ENCODE results near the gene RPS19BP1.

Gene RPS19BP1

GRCh38 chr22:39532215-39533073 is at the start of gene RPS19BP1:
RPS19BP1 (minus strand) TSS chr22:39532748; CDS start chr22:39532738, 10 bp downstream.
- Mint-ChIP-seq H3K4me1 (peaks cover 45 to 57% of the 10 kb centered on the region in 2 donors), H3K27me3 (no peaks in the 10 kb centered on the region), H3K36me3 (peaks cover 26 to 47% of the 10 kb centered on the region in 2 donors), H3K9me3 (no peaks in the 10 kb centered on the region), H3K4me3 (peak within 1 kb of the TSS; percentile 92 to 93), H3K27ac (peak within 1 kb of the TSS; percentile 98)
- ATAC-seq (replicated peaks) (peak; percentile 85 to 89), DNase-seq (peak; percentile 99)

- DNase-seq: no peak
- peaks cover 59 to 66% of the 10 kb centered on the region in 2 donors for H3K27me3 Mint-ChIP-seq
- H3K9me3 Mint-ChIP-seq: peaks cover 7 to 9% of the 10 kb centered on the region in 2 donors
- no peaks in the 10 kb centered on the region for H3K36me3 Mint-ChIP-seq
- no peak overlapping the region for H3K27ac Mint-ChIP-seq
- no peak overlapping the region for H3K4me3 Mint-ChIP-seq
- no peak for ATAC-seq (replicated peaks)
- H3K4me1 Mint-ChIP-seq: peaks cover 5 to 6% of the 10 kb centered on the region in 2 donors
Observed at GRCh38 chr22:39581303-39581702, 48.8 kb upstream of the RPS19BP1 start.

GRCh38 chr22:39580795-39581194 is 48.2 kb upstream of the RPS19BP1 start:
- peaks cover 7 to 9% of the 10 kb centered on the region in 2 donors for H3K9me3 Mint-ChIP-seq
- no peak overlapping the region for H3K4me3 Mint-ChIP-seq
- peaks cover 59 to 66% of the 10 kb centered on the region in 2 donors for H3K27me3 Mint-ChIP-seq
- H3K4me1 Mint-ChIP-seq: peaks cover 5 to 6% of the 10 kb centered on the region in 2 donors
- ATAC-seq (replicated peaks) (no peak), DNase-seq (no peak)
- no peaks in the 10 kb centered on the region for H3K36me3 Mint-ChIP-seq
- H3K27ac Mint-ChIP-seq: no peak overlapping the region

- Mint-ChIP-seq H3K27ac (no peak overlapping the region), H3K27me3 (peaks cover 59 to 66% of the 10 kb centered on the region in 2 donors), H3K9me3 (peaks cover 7 to 9% of the 10 kb centered on the region in 2 donors), H3K4me3 (no peak overlapping the region), H3K36me3 (no peaks in the 10 kb centered on the region), H3K4me1 (peaks cover 5 to 6% of the 10 kb centered on the region in 2 donors)
- ATAC-seq (replicated peaks): no peak
- no peak for DNase-seq
Observed at GRCh38 chr22:39580006-39580441, 47.5 kb upstream of the RPS19BP1 start.

GRCh38 chr22:39577900-39578299 is 45.4 kb upstream of the RPS19BP1 start:
- Mint-ChIP-seq H3K9me3 (peaks cover under 1 to 2% of the 10 kb centered on the region in 2 donors), H3K4me1 (peaks cover 5 to 6% of the 10 kb centered on the region in 2 donors), H3K36me3 (no peaks in the 10 kb centered on the region), H3K27ac (no peak overlapping the region), H3K27me3 (peaks cover 49 to 59% of the 10 kb centered on the region in 2 donors), H3K4me3 (no peak overlapping the region)
- DNase-seq (no peak), ATAC-seq (replicated peaks) (no peak)

- DNase-seq: no peak
- Mint-ChIP-seq H3K27me3 (peaks cover 45 to 55% of the 10 kb centered on the region in 2 donors), H3K9me3 (no peaks in the 10 kb centered on the region), H3K36me3 (no peaks in the 10 kb centered on the region), H3K4me3 (no peak overlapping the region), H3K27ac (no peak overlapping the region), H3K4me1 (peaks cover 5 to 6% of the 10 kb centered on the region in 2 donors)
- no peak for ATAC-seq (replicated peaks)
Observed at GRCh38 chr22:39577366-39577765, 44.8 kb upstream of the RPS19BP1 start.

GRCh38 chr22:39576027-39576426 is 43.5 kb upstream of the RPS19BP1 start:
- Mint-ChIP-seq H3K4me3 (no peak overlapping the region), H3K4me1 (peaks cover 5 to 6% of the 10 kb centered on the region in 2 donors)

GRCh38 chr22:39575552-39575825 is 42.9 kb upstream of the RPS19BP1 start:
- no peaks in the 10 kb centered on the region for H3K9me3 Mint-ChIP-seq
- H3K27me3 Mint-ChIP-seq: peaks cover 41 to 54% of the 10 kb centered on the region in 2 donors
- ATAC-seq (replicated peaks) (no peak), DNase-seq (no peak)
- H3K4me1 Mint-ChIP-seq: peaks cover 5 to 6% of the 10 kb centered on the region in 2 donors
- no peak overlapping the region for H3K27ac Mint-ChIP-seq
- H3K4me3 Mint-ChIP-seq: no peak overlapping the region
- no peaks in the 10 kb centered on the region for H3K36me3 Mint-ChIP-seq

More at GRCh38 chr22:39576027-39576426, 43.5 kb upstream of the RPS19BP1 start:
- ATAC-seq (replicated peaks) (no peak), DNase-seq (no peak)
- Mint-ChIP-seq H3K36me3 (no peaks in the 10 kb centered on the region), H3K9me3 (no peaks in the 10 kb centered on the region), H3K27ac (no peak overlapping the region), H3K27me3 (peaks cover 44 to 54% of the 10 kb centered on the region in 2 donors)

- H3K4me1 Mint-ChIP-seq: peaks cover 5 to 6% of the 10 kb centered on the region in 2 donors
- H3K9me3 Mint-ChIP-seq: no peaks in the 10 kb centered on the region
- peaks cover 36 to 50% of the 10 kb centered on the region in 2 donors for H3K27me3 Mint-ChIP-seq
- no peak for ATAC-seq (replicated peaks)
- DNase-seq: no peak
- H3K4me3 Mint-ChIP-seq: no peak overlapping the region
- H3K36me3 Mint-ChIP-seq: no peaks in the 10 kb centered on the region
- no peak overlapping the region for H3K27ac Mint-ChIP-seq
Observed at GRCh38 chr22:39574779-39575551, 42.4 kb upstream of the RPS19BP1 start.

- Mint-ChIP-seq H3K36me3 (no peaks in the 10 kb centered on the region), H3K27me3 (peaks cover 16 to 25% of the 10 kb centered on the region in 2 donors), H3K27ac (no peak overlapping the region), H3K4me3 (no peak overlapping the region), H3K4me1 (peaks cover 9 to 13% of the 10 kb centered on the region in 2 donors), H3K9me3 (no peaks in the 10 kb centered on the region)
- DNase-seq (no peak), ATAC-seq (replicated peaks) (no peak)
Observed at GRCh38 chr22:39571538-39571937, 39.0 kb upstream of the RPS19BP1 start.

- no peak for ATAC-seq (replicated peaks)
- H3K4me1 Mint-ChIP-seq: peaks cover 11 to 12% of the 10 kb centered on the region in 2 donors
Observed at GRCh38 chr22:39570665-39571064, 38.1 kb upstream of the RPS19BP1 start, which contains the start of gene CACNA1I. CACNA1I (plus strand) TSS chr22:39570753; CDS start chr22:39570753, 0 bp downstream.

GRCh38 chr22:39570226-39570625 is 37.7 kb upstream of the RPS19BP1 start:
- Mint-ChIP-seq H3K4me1 (peaks cover 12 to 14% of the 10 kb centered on the region in 2 donors), H3K9me3 (peaks cover 8% of the 10 kb centered on the region in 2 donors), H3K4me3 (no peak overlapping the region), H3K36me3 (peaks cover 0 to 7% of the 10 kb centered on the region in 2 donors), H3K27ac (no peak overlapping the region), H3K27me3 (peaks cover 23 to 29% of the 10 kb centered on the region in 2 donors)
- no peak for DNase-seq
- ATAC-seq (replicated peaks): no peak

More at GRCh38 chr22:39570665-39571064, 38.1 kb upstream of the RPS19BP1 start, which contains the start of gene CACNA1I:
- Mint-ChIP-seq H3K4me3 (no peak within 1 kb of the TSS), H3K27me3 (peaks cover 19 to 25% of the 10 kb centered on the region in 2 donors), H3K9me3 (peaks cover 4% of the 10 kb centered on the region in 2 donors), H3K36me3 (peaks cover 0 to 3% of the 10 kb centered on the region in 2 donors), H3K27ac (no peak within 1 kb of the TSS)
- no peak for DNase-seq

GRCh38 chr22:39569066-39569465 is 36.5 kb upstream of the RPS19BP1 start:
- no peak overlapping the region for H3K4me3 Mint-ChIP-seq
- peaks cover 12 to 14% of the 10 kb centered on the region in 2 donors for H3K4me1 Mint-ChIP-seq
- no peak for DNase-seq
- ATAC-seq (replicated peaks): no peak
- H3K27ac Mint-ChIP-seq: no peak overlapping the region
- H3K9me3 Mint-ChIP-seq: peaks cover 8 to 9% of the 10 kb centered on the region in 2 donors
- peaks cover 24 to 30% of the 10 kb centered on the region in 2 donors for H3K27me3 Mint-ChIP-seq
- H3K36me3 Mint-ChIP-seq: peaks cover 0 to 7% of the 10 kb centered on the region in 2 donors

- H3K9me3 Mint-ChIP-seq: peaks cover 8 to 9% of the 10 kb centered on the region in 2 donors
- no peak for DNase-seq
- no peak for ATAC-seq (replicated peaks)
- H3K4me1 Mint-ChIP-seq: peaks cover 12 to 14% of the 10 kb centered on the region in 2 donors
- H3K36me3 Mint-ChIP-seq: peaks cover 0 to 7% of the 10 kb centered on the region in 2 donors
- no peak overlapping the region for H3K4me3 Mint-ChIP-seq
- peaks cover 20 to 26% of the 10 kb centered on the region in 2 donors for H3K27me3 Mint-ChIP-seq
- no peak overlapping the region for H3K27ac Mint-ChIP-seq
Observed at GRCh38 chr22:39568278-39568981, 35.9 kb upstream of the RPS19BP1 start.

All from stimulated activated naive B cell treated with anti-CD40 and anti-IgM and Interleukin-4, amounts not matched to agents 10 μg/mL and 1 μg/mL and 100 μg/mL, for 72 hours (primary cell).